GM12891 (cell line): ENCODE measurements around the gene AK8.

Source experiments
- DNase-seq: peaks from one replicate; pipeline ENCODE4 v3.0.0; 2011; ENCODE audit warnings: low spot score; ENCODE audit not compliant: insufficient read length
- FAIRE-seq: peaks from 2 replicates; lab custom pipeline; 2011; peaks lifted over from hg19 to GRCh38; lab: Jason Lieb, UNC
- PAX5 ChIP-seq: IDR thresholded peaks from 2 replicates; pipeline ENCODE4 v1.6.1; 2011; ENCODE audit warnings: low read length, moderate library complexity, mild to moderate bottlenecking; ENCODE audit not compliant: insufficient read depth, severe bottlenecking
- POLR2A ChIP-seq: IDR thresholded peaks from 2 replicates; pipeline ENCODE4 v1.6.1; 2011; ENCODE audit warnings: low read depth, low read length, control low read depth
- POLR2AphosphoS5 ChIP-seq: IDR thresholded peaks from 2 replicates; pipeline ENCODE4 v1.6.1; 2011; ENCODE audit warnings: low read depth, low read length, control low read depth
- POU2F2 ChIP-seq: IDR thresholded peaks from 2 replicates; pipeline ENCODE4 v1.6.1; 2011; ENCODE audit warnings: low read depth, mild to moderate bottlenecking, control low read depth, low read length, moderate library complexity
- SPI1 ChIP-seq: IDR thresholded peaks from 2 replicates; pipeline ENCODE4 v1.6.1; 2011; ENCODE audit warnings: low read depth, low read length, control low read depth
- TAF1 ChIP-seq: IDR thresholded peaks from 2 replicates; pipeline ENCODE4 v1.6.1; 2011; ENCODE audit warnings: low read depth, low read length, control low read depth

The AK8 gene

DNA sequence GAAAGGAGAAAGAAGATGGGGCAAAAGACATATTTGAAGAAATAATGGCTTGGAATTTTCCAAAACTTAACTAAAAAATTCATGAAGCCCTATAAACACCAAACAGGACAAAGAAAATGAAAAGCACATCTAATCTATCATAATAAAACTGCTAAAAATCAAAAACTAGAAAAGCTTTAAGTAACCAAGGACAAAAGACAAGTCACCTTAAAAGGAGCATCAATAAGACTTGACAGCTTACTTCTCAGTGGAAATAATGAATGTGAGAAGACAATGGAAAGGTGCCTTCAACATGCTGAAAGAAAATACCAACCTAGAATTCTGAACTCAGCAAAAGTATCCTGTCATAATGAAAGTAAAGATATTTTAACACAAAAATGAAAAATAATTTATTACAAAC, 180.9 kb downstream of the AK8 start:
- TF ChIP-seq POLR2AphosphoS5 (no peak), PAX5 (no peak), POLR2A (no peak), SPI1 (no peak), TAF1 (no peak), POU2F2 (no peak)
- DNase-seq = no peak
- no peak for FAIRE-seq

DNA sequence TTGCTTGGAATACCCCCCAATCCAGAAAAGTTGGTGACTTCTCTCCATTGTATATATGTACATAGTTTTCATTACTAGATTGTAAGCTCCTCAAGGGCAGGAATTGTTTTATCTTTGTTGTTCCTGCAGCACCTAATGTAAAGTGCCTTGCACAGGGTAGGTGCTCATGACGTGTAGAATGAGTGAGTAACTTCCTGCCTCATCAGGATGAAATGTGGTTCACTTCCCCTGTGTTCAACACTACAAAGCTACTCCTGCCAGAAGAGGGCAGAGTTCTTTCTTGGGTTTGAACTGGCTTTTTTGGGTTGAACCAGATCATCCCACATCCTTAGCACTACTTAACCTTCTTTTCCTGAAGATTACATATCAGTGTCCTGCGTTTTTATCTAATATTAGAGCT, 183.9 kb downstream of the AK8 start:
- FAIRE-seq = no peak
- no peak for DNase-seq
- TF ChIP-seq POLR2AphosphoS5 = no peak
- TF ChIP-seq SPI1 = peak; percentile 34; the same call in 1 of the 2 replicates

GRCh38 chr9:132690696-132691095, 187.4 kb downstream of the AK8 start:
- FAIRE-seq (no peak), DNase-seq (no peak)

DNA sequence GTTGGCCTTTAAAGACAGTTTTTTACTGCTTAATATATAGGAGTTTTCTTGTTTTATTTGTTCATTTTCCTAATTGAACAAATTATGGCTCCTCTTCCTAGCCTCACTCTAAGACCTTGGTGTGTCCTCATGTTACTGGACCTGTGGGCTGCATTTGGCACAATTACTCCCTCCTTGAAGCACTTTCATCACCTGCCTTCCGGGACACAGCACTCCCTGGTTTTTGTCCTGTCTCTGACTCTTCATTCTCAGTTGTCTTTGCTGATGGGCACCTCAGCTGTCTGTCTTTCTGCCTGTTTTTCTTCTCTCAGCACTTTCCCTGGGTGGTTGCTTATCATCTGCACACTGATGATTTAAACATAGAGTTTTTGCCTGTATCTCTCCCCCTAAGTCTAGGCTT, 194.2 kb downstream of the AK8 start:
- no peak for TF ChIP-seq SPI1
- no peak for TF ChIP-seq POLR2A
- TF ChIP-seq POU2F2 = no peak
- TF ChIP-seq PAX5 = no peak
- no peak for TF ChIP-seq POLR2AphosphoS5
- no peak for TF ChIP-seq TAF1
- FAIRE-seq (no peak), DNase-seq (no peak)

More at GRCh38 chr9:132690696-132691095, 187.4 kb downstream of the AK8 start:
- TF ChIP-seq SPI1 (0 out of 2 replicates have a peak, but pooled peaks have one; percentile 9), PAX5 (no peak)

DNA sequence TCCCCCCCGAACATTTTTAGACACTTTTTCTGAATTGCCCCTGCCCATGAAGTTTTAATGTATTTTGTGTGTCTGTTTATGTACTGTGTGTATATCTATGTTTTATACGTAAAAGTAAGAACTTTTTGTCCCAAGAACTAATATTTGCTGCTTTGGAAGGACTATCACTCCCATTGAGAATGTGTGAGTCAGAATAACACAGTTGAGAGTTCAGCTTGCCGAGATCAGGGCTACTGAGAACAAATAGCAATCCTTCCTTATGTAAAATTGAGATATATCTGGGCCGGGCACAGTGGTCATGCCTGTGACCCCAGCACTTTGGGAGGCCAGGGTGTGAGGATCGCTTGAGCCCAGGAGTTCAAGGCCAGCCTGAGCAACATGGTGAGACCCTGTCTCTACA, 196.5 kb downstream of the AK8 start:
- DNase-seq (no peak), FAIRE-seq (no peak)
- TF ChIP-seq SPI1 (no peak), POU2F2 (no peak), TAF1 (no peak), POLR2AphosphoS5 (no peak), PAX5 (no peak), POLR2A (no peak)

- no peak for DNase-seq
- TF ChIP-seq PAX5 = no peak
- TF ChIP-seq TAF1 = no peak
- TF ChIP-seq SPI1 = no peak
- no peak for TF ChIP-seq POU2F2
- TF ChIP-seq POLR2A = no peak
- no peak for TF ChIP-seq POLR2AphosphoS5
- FAIRE-seq = no peak
Observed at GRCh38 chr9:132679946-132680625, 198.0 kb downstream of the AK8 start.

GRCh38 chr9:132677976-132678375, 200.1 kb downstream of the AK8 start:
- TF ChIP-seq PAX5 = no peak
- no peak for TF ChIP-seq TAF1
- FAIRE-seq (no peak), DNase-seq (no peak)
